Measurements from ENCODE around the gene TTLL9. TPM values are rescaled to one million over a fixed set of nuclear protein-coding genes. Genes with fewer than 3 reads are reported as not detected.
A peak's percentile ranks its signal among the peaks of the same experiment; 100 is the strongest.
"Not testable (repeated sequence)": the region's sequence is repeated elsewhere in the genome, so short reads cannot be mapped to it uniquely, and the experiment has no call there.

The TTLL9 gene
- not detected for total RNA-seq

- H3K27me3 ChIP-seq (ENCODE audit: insufficient read depth, low read length): peaks cover 31% of the 10 kb centered on the region
- peaks cover 15% of the 10 kb centered on the region for H3K4me1 ChIP-seq (ENCODE audit: insufficient read depth, low read length)
- H3K9me3 ChIP-seq (ENCODE audit: low read depth, low read length): no peaks in the 10 kb centered on the region
- H3K4me3 ChIP-seq (ENCODE audit: low read length): peak within 1 kb of the TSS; percentile 19
Observed at GRCh38 chr20:31869942-31870725, at the start of gene TTLL9, which contains the start of gene DUSP15. TSS of gene TTLL9 (plus strand) at chr20:31870634. CDS start at chr20:31871127, 493 bp downstream. TSS of gene DUSP15 (minus strand) at chr20:31870527. CDS start at chr20:31870337, 190 bp downstream.

- Histone ChIP-seq H3K27me3 (ENCODE audit: insufficient read depth, low read length) (no peaks in the 10 kb centered on the region), H3K4me1 (ENCODE audit: insufficient read depth, low read length) (peaks cover 7% of the 10 kb centered on the region), H3K4me3 (ENCODE audit: low read length) (no peak overlapping the region), H3K9me3 (ENCODE audit: low read depth, low read length) (no peaks in the 10 kb centered on the region)
Observed at GRCh38 chr20:31821427-31821826, 49.0 kb upstream of the TTLL9 start.

GRCh38 chr20:31822421-31823330 is 47.8 kb upstream of the TTLL9 start:
- Histone ChIP-seq H3K9me3 (ENCODE audit: low read depth, low read length) (no peaks in the 10 kb centered on the region), H3K27me3 (ENCODE audit: insufficient read depth, low read length) (no peaks in the 10 kb centered on the region), H3K4me3 (ENCODE audit: low read length) (no peak overlapping the region), H3K4me1 (ENCODE audit: insufficient read depth, low read length) (peaks cover 7% of the 10 kb centered on the region)

GRCh38 chr20:31823360-31824124 is 46.9 kb upstream of the TTLL9 start:
- Histone ChIP-seq H3K9me3 (ENCODE audit: low read depth, low read length) (no peaks in the 10 kb centered on the region), H3K4me1 (ENCODE audit: insufficient read depth, low read length) (peaks cover 7% of the 10 kb centered on the region), H3K4me3 (ENCODE audit: low read length) (no peak overlapping the region), H3K27me3 (ENCODE audit: insufficient read depth, low read length) (no peaks in the 10 kb centered on the region)

GRCh38 chr20:31824125-31824485 is 46.3 kb upstream of the TTLL9 start:
- Histone ChIP-seq H3K4me1 (ENCODE audit: insufficient read depth, low read length) (peaks cover 7% of the 10 kb centered on the region), H3K4me3 (ENCODE audit: low read length) (no peak overlapping the region), H3K27me3 (ENCODE audit: insufficient read depth, low read length) (no peaks in the 10 kb centered on the region), H3K9me3 (ENCODE audit: low read depth, low read length) (no peaks in the 10 kb centered on the region)

- Histone ChIP-seq H3K9me3 (ENCODE audit: low read depth, low read length) (no peaks in the 10 kb centered on the region), H3K4me3 (ENCODE audit: low read length) (no peak overlapping the region), H3K27me3 (ENCODE audit: insufficient read depth, low read length) (no peaks in the 10 kb centered on the region), H3K4me1 (ENCODE audit: insufficient read depth, low read length) (peaks cover 7% of the 10 kb centered on the region)
Observed at GRCh38 chr20:31824554-31825313, 45.7 kb upstream of the TTLL9 start.

- H3K4me1 ChIP-seq (ENCODE audit: insufficient read depth, low read length): peaks cover 7% of the 10 kb centered on the region
- H3K4me3 ChIP-seq (ENCODE audit: low read length): no peak overlapping the region
Observed at GRCh38 chr20:31826074-31826473, 44.4 kb upstream of the TTLL9 start.

GRCh38 chr20:31827059-31827458 is 43.4 kb upstream of the TTLL9 start:
- Histone ChIP-seq H3K27me3 (ENCODE audit: insufficient read depth, low read length) (no peaks in the 10 kb centered on the region), H3K9me3 (ENCODE audit: low read depth, low read length) (no peaks in the 10 kb centered on the region), H3K4me3 (ENCODE audit: low read length) (no peak overlapping the region), H3K4me1 (ENCODE audit: insufficient read depth, low read length) (peaks cover 7% of the 10 kb centered on the region)

More at GRCh38 chr20:31826074-31826473, 44.4 kb upstream of the TTLL9 start:
- Histone ChIP-seq H3K9me3 (ENCODE audit: low read depth, low read length) (no peaks in the 10 kb centered on the region), H3K27me3 (ENCODE audit: insufficient read depth, low read length) (no peaks in the 10 kb centered on the region)

- H3K9me3 ChIP-seq (ENCODE audit: low read depth, low read length); H3K4me1 ChIP-seq (ENCODE audit: insufficient read depth, low read length); H3K4me3 ChIP-seq (ENCODE audit: low read length); H3K27me3 ChIP-seq (ENCODE audit: insufficient read depth, low read length): not testable (repeated sequence)
Observed at GRCh38 chr20:31828016-31828415, 42.4 kb upstream of the TTLL9 start.

GRCh38 chr20:31829731-31830130 is 40.7 kb upstream of the TTLL9 start:
- Histone ChIP-seq H3K4me3 (ENCODE audit: low read length) (no peak overlapping the region), H3K27me3 (ENCODE audit: insufficient read depth, low read length) (no peaks in the 10 kb centered on the region), H3K4me1 (ENCODE audit: insufficient read depth, low read length) (no peaks in the 10 kb centered on the region), H3K9me3 (ENCODE audit: low read depth, low read length) (no peaks in the 10 kb centered on the region)

GRCh38 chr20:31830406-31830981 is 39.9 kb upstream of the TTLL9 start:
- no peaks in the 10 kb centered on the region for H3K9me3 ChIP-seq (ENCODE audit: low read depth, low read length)
- H3K4me1 ChIP-seq (ENCODE audit: insufficient read depth, low read length): peaks cover 3% of the 10 kb centered on the region
- no peak overlapping the region for H3K4me3 ChIP-seq (ENCODE audit: low read length)
- H3K27me3 ChIP-seq (ENCODE audit: insufficient read depth, low read length): no peaks in the 10 kb centered on the region

GRCh38 chr20:31831211-31831610 is 39.2 kb upstream of the TTLL9 start:
- Histone ChIP-seq H3K27me3 (ENCODE audit: insufficient read depth, low read length) (no peaks in the 10 kb centered on the region), H3K4me3 (ENCODE audit: low read length) (no peak overlapping the region), H3K9me3 (ENCODE audit: low read depth, low read length) (no peaks in the 10 kb centered on the region), H3K4me1 (ENCODE audit: insufficient read depth, low read length) (peaks cover 11% of the 10 kb centered on the region)

- Histone ChIP-seq H3K4me1 (ENCODE audit: insufficient read depth, low read length) (peaks cover 17% of the 10 kb centered on the region), H3K27me3 (ENCODE audit: insufficient read depth, low read length) (no peaks in the 10 kb centered on the region), H3K9me3 (ENCODE audit: low read depth, low read length) (no peaks in the 10 kb centered on the region), H3K4me3 (ENCODE audit: low read length) (no peak overlapping the region)
Observed at GRCh38 chr20:31831771-31832306, 38.6 kb upstream of the TTLL9 start.
